ENCODE results near the gene FAM13B.

DNA sequence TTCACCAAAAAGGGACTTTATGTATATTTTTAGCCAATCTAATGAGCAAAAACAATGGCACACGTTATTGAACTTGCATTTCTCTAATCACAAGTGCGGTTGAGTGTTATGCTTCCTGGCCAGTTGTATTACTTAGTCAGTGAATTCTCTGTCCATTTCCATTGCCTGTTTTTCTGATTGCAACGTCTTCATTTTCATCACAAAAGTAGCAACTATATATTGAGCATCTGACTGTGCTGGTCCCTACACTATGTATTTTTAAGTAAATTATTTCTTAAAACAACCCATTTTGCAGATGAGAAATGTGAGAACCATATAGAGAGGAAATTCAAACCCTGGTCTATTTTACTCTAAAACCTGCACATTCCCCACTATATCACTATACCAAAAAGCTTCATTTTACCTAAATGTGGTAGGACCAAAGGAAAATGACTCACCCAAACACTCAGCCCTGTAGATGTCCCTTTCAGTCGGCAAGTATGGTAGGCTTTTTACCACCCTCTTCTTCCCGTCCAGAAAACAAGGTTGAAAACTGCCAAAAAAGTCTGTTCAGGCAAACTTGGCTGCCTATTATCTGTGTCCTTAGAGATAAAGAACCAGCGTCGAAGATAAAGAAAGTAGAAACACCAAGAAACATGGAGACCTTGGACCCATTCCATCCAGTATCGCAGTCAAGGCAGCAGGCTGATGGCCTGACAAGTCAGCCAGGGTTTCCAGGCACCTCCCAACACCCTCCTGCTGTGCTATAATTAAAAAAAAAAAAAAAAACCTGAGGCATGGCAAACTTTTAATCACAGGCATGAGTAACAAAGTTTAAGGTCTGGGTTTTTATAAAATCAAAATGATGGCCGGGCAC, 18.8 kb upstream of the FAM13B start:
- TF ChIP-seq CTCF (IDR thresholded peaks at IDR 0.05; ENCODE audit: insufficient read depth, low read length) (no peak), POLR2AphosphoS5 (IDR thresholded peaks at IDR 0.05; ENCODE audit: low read depth) (no peak), GABPA (IDR thresholded peaks at IDR 0.05; ENCODE audit: low read depth) (no peak), SPI1 (IDR thresholded peaks at IDR 0.05; ENCODE audit: borderline replicate concordance, low read depth) (no peak)
- TF ChIP-seq, protein P1, sequence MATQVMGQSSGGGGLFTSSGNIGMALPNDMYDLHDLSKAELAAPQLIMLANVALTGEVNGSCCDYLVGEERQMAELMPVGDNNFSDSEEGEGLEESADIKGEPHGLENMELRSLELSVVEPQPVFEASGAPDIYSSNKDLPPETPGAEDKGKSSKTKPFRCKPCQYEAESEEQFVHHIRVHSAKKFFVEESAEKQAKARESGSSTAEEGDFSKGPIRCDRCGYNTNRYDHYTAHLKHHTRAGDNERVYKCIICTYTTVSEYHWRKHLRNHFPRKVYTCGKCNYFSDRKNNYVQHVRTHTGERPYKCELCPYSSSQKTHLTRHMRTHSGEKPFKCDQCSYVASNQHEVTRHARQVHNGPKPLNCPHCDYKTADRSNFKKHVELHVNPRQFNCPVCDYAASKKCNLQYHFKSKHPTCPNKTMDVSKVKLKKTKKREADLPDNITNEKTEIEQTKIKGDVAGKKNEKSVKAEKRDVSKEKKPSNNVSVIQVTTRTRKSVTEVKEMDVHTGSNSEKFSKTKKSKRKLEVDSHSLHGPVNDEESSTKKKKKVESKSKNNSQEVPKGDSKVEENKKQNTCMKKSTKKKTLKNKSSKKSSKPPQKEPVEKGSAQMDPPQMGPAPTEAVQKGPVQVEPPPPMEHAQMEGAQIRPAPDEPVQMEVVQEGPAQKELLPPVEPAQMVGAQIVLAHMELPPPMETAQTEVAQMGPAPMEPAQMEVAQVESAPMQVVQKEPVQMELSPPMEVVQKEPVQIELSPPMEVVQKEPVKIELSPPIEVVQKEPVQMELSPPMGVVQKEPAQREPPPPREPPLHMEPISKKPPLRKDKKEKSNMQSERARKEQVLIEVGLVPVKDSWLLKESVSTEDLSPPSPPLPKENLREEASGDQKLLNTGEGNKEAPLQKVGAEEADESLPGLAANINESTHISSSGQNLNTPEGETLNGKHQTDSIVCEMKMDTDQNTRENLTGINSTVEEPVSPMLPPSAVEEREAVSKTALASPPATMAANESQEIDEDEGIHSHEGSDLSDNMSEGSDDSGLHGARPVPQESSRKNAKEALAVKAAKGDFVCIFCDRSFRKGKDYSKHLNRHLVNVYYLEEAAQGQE (IDR thresholded peaks at IDR 0.05; ENCODE audit: insufficient replicate concordance, low read depth): no peak
